H1 (cell line): Measurements from ENCODE around the gene FBN3. TPM values are rescaled to one million over a fixed set of nuclear protein-coding genes. Genes with fewer than 3 reads are reported as not detected.

Source experiments
- CTCF ChIA-PET: fragments of 300-600 bp; sonication (Branson Sonifier 250); formaldehyde crosslinking; loops from one replicate; lab custom pipeline; 2021; ENCODE audit not compliant: partially characterized antibody; lab: Charles Lee
- POLR2A ChIA-PET: fragments of 300-600 bp; sonication (Branson Sonifier 250); formaldehyde crosslinking; loops from one replicate; lab custom pipeline; 2021; ENCODE audit warnings: inconsistent platforms; ENCODE audit not compliant: partially characterized antibody; lab: Charles Lee
- DNase-seq, 2 experiments: peaks; one replicate each; pipeline versions ENCODE4 v3.0.0 to v3.0.0-alpha.2; 2010 to 2022; ENCODE audit warnings: low spot score in 2 of 2, low read depth in 1 of 2, mixed read lengths in 1 of 2
- FAIRE-seq: peaks from 2 replicates; lab custom pipeline; 2011; peaks lifted over from hg19 to GRCh38; lab: Jason Lieb, UNC
- H2AFZ ChIP-seq: 2 replicates; pipeline ENCODE4 v1.8.1; 2012; ENCODE audit warnings: low read length, inconsistent platforms
- H2AK5ac ChIP-seq: 2 replicates; pipeline ENCODE4 v1.6.1; 2013; ENCODE audit warnings: low read depth, low read length
- H2BK120ac ChIP-seq: replicated peaks from 2 replicates; pipeline ENCODE3; 2013; ENCODE audit warnings: low read depth, low read length, inconsistent platforms
- H2BK12ac ChIP-seq: 2 replicates; pipeline ENCODE4 v1.6.1; 2013; ENCODE audit warnings: low read depth, low read length
- H2BK15ac ChIP-seq: 2 replicates; pipeline ENCODE4 v1.6.1; 2013; ENCODE audit warnings: low read length
- H2BK20ac ChIP-seq: 2 replicates; pipeline ENCODE4 v1.6.1; 2013; ENCODE audit warnings: low read length
- H2BK5ac ChIP-seq: 2 replicates; pipeline ENCODE4 v1.6.1; 2013; ENCODE audit warnings: low read depth, low read length
- H3K14ac ChIP-seq: 2 replicates; pipeline ENCODE4 v1.6.1; 2013; ENCODE audit warnings: inconsistent platforms; ENCODE audit not compliant: insufficient read length
- H3K18ac ChIP-seq: 2 replicates; pipeline ENCODE4 v1.6.1; 2013; ENCODE audit warnings: low read length; ENCODE audit errors: extremely low read depth
- H3K23ac ChIP-seq: 2 replicates; pipeline ENCODE4 v1.6.1; 2013; ENCODE audit warnings: inconsistent platforms; ENCODE audit not compliant: insufficient read length
- H3K23me2 ChIP-seq: 2 replicates; pipeline ENCODE4 v1.6.1; 2013; ENCODE audit warnings: low read depth, low read length
- H3K27ac ChIP-seq: 2 replicates; pipeline ENCODE4 v1.6.1; 2011; ENCODE audit warnings: low read depth, low read length, inconsistent platforms
- H3K27me3 ChIP-seq, 4 experiments: replicated peaks in 1 of 4; 1 replicate in 1 of 4; 2 replicates in 3 of 4; pipeline versions ENCODE4 v1.6.1 to v1.8.1; 2011 to 2013; ENCODE audit warnings: low read length in 3 of 4, mild to moderate bottlenecking in 3 of 4, inconsistent platforms in 2 of 4, mixed read lengths in 2 of 4, moderate library complexity in 1 of 4; ENCODE audit not compliant: control insufficient read depth in 3 of 4, insufficient read depth in 3 of 4; ENCODE audit errors: extremely low read depth in 1 of 4
- H3K36me3 ChIP-seq, 4 experiments: 2 replicates each; pipeline versions ENCODE4 v1.6.1 to v1.8.1; 2011 to 2013; ENCODE audit warnings: mild to moderate bottlenecking in 4 of 4, low read length in 3 of 4, moderate library complexity in 2 of 4, control low read depth in 1 of 4, inconsistent platforms in 1 of 4; ENCODE audit not compliant: insufficient read depth in 4 of 4, control insufficient read depth in 2 of 4
- H3K4ac ChIP-seq: replicated peaks from 2 replicates; pipeline ENCODE3; 2013; ENCODE audit warnings: low read length, low read depth, mixed read lengths, inconsistent platforms; ENCODE audit not compliant: insufficient read length
- H3K4me1 ChIP-seq, 4 experiments: replicated peaks in 1 of 4; 1 replicate in 1 of 4; 2 replicates in 3 of 4; pipeline versions ENCODE4 v1.6.1 to v1.8.1; 2011 to 2013; ENCODE audit warnings: low read length in 3 of 4, inconsistent platforms in 2 of 4, mixed read lengths in 1 of 4; ENCODE audit not compliant: insufficient read depth in 4 of 4, control insufficient read depth in 3 of 4
- H3K4me2 ChIP-seq, 2 experiments: 2 replicates each; pipeline versions ENCODE4 v1.6.1 to v1.8.1; 2011 to 2013; ENCODE audit warnings: low read depth in 2 of 2, low read length in 2 of 2, control low read depth in 1 of 2, inconsistent platforms in 1 of 2, mild to moderate bottlenecking in 1 of 2; ENCODE audit not compliant: insufficient read depth in 1 of 2
- H3K4me3 ChIP-seq, 4 experiments: fragments of 200-600, 300-600 bp in 1 of 4; sonication (generic), shearing (Covaris generic), sonication (Bioruptor Twin) in 1 of 4; 2 replicates each; pipeline versions ENCODE4 v1.5.1 to v1.8.1; 2011 to 2016; ENCODE audit warnings: low read length in 4 of 4, low read depth in 3 of 4, control low read depth in 2 of 4, inconsistent platforms in 2 of 4, mild to moderate bottlenecking in 2 of 4, mixed read lengths in 1 of 4, moderate library complexity in 1 of 4; ENCODE audit not compliant: insufficient read depth in 2 of 4; ENCODE audit errors: extremely low read depth in 1 of 4
- H3K56ac ChIP-seq: replicated peaks from 2 replicates; pipeline ENCODE3; 2013; ENCODE audit warnings: low read depth, mild to moderate bottlenecking, mixed read lengths, low read length, inconsistent platforms; ENCODE audit not compliant: insufficient read length
- H3K79me1 ChIP-seq: 2 replicates; pipeline ENCODE4 v1.6.1; 2013; ENCODE audit warnings: low read depth, low read length, control low read depth
- H3K79me2 ChIP-seq, 2 experiments: 2 replicates each; pipeline versions ENCODE4 v1.6.1 to v1.8.1; 2012 to 2013; ENCODE audit warnings: low read length in 2 of 2, mild to moderate bottlenecking in 2 of 2, inconsistent platforms in 1 of 2; ENCODE audit not compliant: insufficient read depth in 2 of 2, control insufficient read depth in 1 of 2
- H3K9ac ChIP-seq, 4 experiments: replicated peaks in 1 of 4; 1 replicate in 1 of 4; 2 replicates in 3 of 4; pipeline versions ENCODE4 v1.6.1 to v1.8.1; 2011 to 2013; ENCODE audit warnings: low read depth in 3 of 4, low read length in 3 of 4, control low read depth in 2 of 4, mild to moderate bottlenecking in 2 of 4, moderate library complexity in 2 of 4, inconsistent platforms in 1 of 4; ENCODE audit errors: extremely low read depth in 1 of 4
- H3K9me3 ChIP-seq, 2 experiments: 2 replicates each; pipeline versions ENCODE4 v1.6.1 to v1.8.1; 2012 to 2013; ENCODE audit warnings: mild to moderate bottlenecking in 2 of 2, moderate library complexity in 2 of 2, control low read depth in 1 of 2, inconsistent platforms in 1 of 2, low read depth in 1 of 2, low read length in 1 of 2, mixed read lengths in 1 of 2; ENCODE audit not compliant: insufficient read depth in 2 of 2
- H4K20me1 ChIP-seq, 2 experiments: replicated peaks in 1 of 2; 2 replicates each; pipeline versions ENCODE3 to v1.8.1; 2011 to 2013; ENCODE audit warnings: inconsistent platforms in 2 of 2, low read length in 2 of 2, mild to moderate bottlenecking in 1 of 2; ENCODE audit not compliant: insufficient read depth in 2 of 2, control insufficient read depth in 1 of 2
- H4K5ac ChIP-seq: 2 replicates; pipeline ENCODE4 v1.6.1; 2013; ENCODE audit warnings: low read length, low read depth, mixed read lengths, inconsistent platforms; ENCODE audit not compliant: insufficient read length
- H4K8ac ChIP-seq: 2 replicates; pipeline ENCODE4 v1.8.0; 2013; ENCODE audit warnings: mild to moderate bottlenecking, moderate library complexity, low read length, inconsistent platforms; ENCODE audit not compliant: insufficient read depth; ENCODE audit errors: extremely low read depth
- H4K91ac ChIP-seq: replicated peaks from 2 replicates; pipeline ENCODE3; 2013; ENCODE audit warnings: low read length, mixed read lengths, inconsistent platforms; ENCODE audit not compliant: insufficient read length
- ASH2L ChIP-seq: fragments of 200-600, 300-600 bp; sonication (generic); IDR thresholded peaks from one replicate; pipeline ENCODE4 v1.7.1; 2017; ENCODE audit warnings: low read length
- ATF2 ChIP-seq: IDR thresholded peaks from 2 replicates; pipeline ENCODE4 v1.6.1; 2012; ENCODE audit warnings: low read length, inconsistent platforms
- CTBP2 ChIP-seq: IDR thresholded peaks from 2 replicates; pipeline ENCODE4 v1.7.0; 2011; ENCODE audit warnings: borderline replicate concordance, mild to moderate bottlenecking, moderate library complexity, mixed read lengths, low read length; ENCODE audit not compliant: insufficient read depth, insufficient read length
- JUN ChIP-seq: IDR thresholded peaks from 2 replicates; pipeline ENCODE4 v1.6.1; 2011; ENCODE audit warnings: low read depth, mild to moderate bottlenecking, improper control_type of control experiment, low read length
- NRF1 ChIP-seq: IDR thresholded peaks from 2 replicates; pipeline ENCODE4 v1.6.1; 2011; ENCODE audit warnings: mild to moderate bottlenecking, low read depth, low read length, improper control_type of control experiment
- RAD21 ChIP-seq, 2 experiments: IDR thresholded peaks in 1 of 2; conservative IDR thresholded peaks in 1 of 2; 2 replicates each; pipeline ENCODE4 v1.6.1; 2011; ENCODE audit warnings: low read depth in 2 of 2, low read length in 2 of 2, improper control_type of control experiment in 1 of 2, inconsistent platforms in 1 of 2, mild to moderate bottlenecking in 1 of 2, moderate library complexity in 1 of 2
- YY1 ChIP-seq: IDR thresholded peaks from 2 replicates; pipeline ENCODE4 v1.6.1; 2011; ENCODE audit warnings: low read depth, mild to moderate bottlenecking, low read length
- WGBS, 2 experiments: shearing (Covaris generic) in 1 of 2; methylation state at CpG; one replicate each; pipeline versions ENCODE4 v1.1.6 to v1.1.7; 2013 to 2015; ENCODE audit warnings: low lambda C conversion rate in 2 of 2, mixed read lengths in 2 of 2, inconsistent platforms in 1 of 2, low coverage in 1 of 2, missing lambda C conversion rate in 1 of 2; ENCODE audit not compliant: insufficient replicate concordance in 2 of 2, insufficient coverage in 1 of 2, insufficient read length in 1 of 2; ENCODE audit errors: extremely low coverage in 1 of 2, missing lambda C conversion rate in 1 of 2; 5-methylcytosine and 5-hydroxymethylcytosine counted together
- polyA plus RNA-seq, 7 experiments: library from polyadenylated mRNA; depleted of rRNA in 3 of 7; stranded (reverse) in 5 of 7; unstranded in 2 of 7; fragments of >200 nt in 5 of 7; fragments of 200-250 nt in 2 of 7; gene quantifications; 1 replicate in 5 of 7; 2 replicates in 1 of 7; 4 replicates in 1 of 7; pipeline versions ENCODE4 v1.2.1 to v1.2.3, GENCODE V29; 2011 to 2013; ENCODE audit warnings: missing spikeins in 2 of 7, mixed read lengths in 2 of 7
- total RNA-seq: library from RNA; stranded (reverse); fragmentation: NEBNext Ultra II Directional; extraction: Animal tissue kit (Norgen Biotek cat#: 25700); gene quantifications from 2 replicates; pipeline ENCODE4 v1.2.1, GENCODE V29; 2021
- TF ChIP-seq, protein P1 (sequence below): IDR thresholded peaks from 2 replicates; pipeline ENCODE4 v1.6.1; 2012; ENCODE audit warnings: inconsistent platforms

The FBN3 gene
- total and polyA plus RNA-seq, 2 of the 8 experiments (the other 6 are each of a cell fraction or from before 2014, with no cell fraction given) = 37.1 to 38.7 TPM

DNA sequence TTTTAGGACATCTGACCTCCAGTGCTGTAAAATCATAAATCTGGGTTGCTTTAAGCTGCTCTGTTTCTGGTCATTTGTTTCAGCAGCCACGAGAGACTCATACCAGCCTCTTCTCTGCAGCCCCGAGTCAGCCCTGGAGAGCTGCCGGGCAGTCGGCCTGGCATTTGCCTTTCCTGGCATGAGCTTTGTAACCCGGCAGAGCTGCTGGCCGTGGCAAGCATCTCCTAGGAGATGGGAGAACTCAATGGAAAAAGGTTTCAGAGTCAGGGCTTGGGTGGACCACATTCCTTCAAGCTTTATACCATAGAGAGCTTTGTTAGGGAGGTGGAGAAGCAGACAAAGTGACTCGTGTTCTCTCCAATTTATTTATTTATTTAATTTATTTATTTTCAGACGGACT is 118.4 kb downstream of the FBN3 start:
- H2BK120ac ChIP-seq = no peak overlapping the region
- H3K4me2 ChIP-seq = no peak overlapping the region
- H2BK12ac ChIP-seq = no peak overlapping the region
- no peak overlapping the region for H2BK20ac ChIP-seq
- H2BK5ac ChIP-seq = no peak overlapping the region
- CTCF ChIA-PET = interaction anchor here (0.5 to 3.9 kb wide), 9 partner anchors 13 to 398 kb away, joined by 3 to 18 read pairs (median 5); no protein-coding TSS in a partner anchor
- H3K79me2 ChIP-seq = no peaks in the 10 kb centered on the region
- H2BK15ac ChIP-seq = no peak overlapping the region
- no peak overlapping the region for H3K14ac ChIP-seq
- no peak overlapping the region for H3K9ac ChIP-seq
- no peak overlapping the region for H2AFZ ChIP-seq
- no peak for DNase-seq
- POLR2A ChIA-PET = interaction anchor here (0.7 to 1.5 kb wide), 6 partner anchors 9 to 87 kb away, joined by 3 to 4 read pairs (median 3); partner anchors contain the start of gene TIMM44
- FAIRE-seq = no peak
- 95% methylated on average over 8 of the region's 8 CpGs; no CpG with 5 or more reads in 1 of the 2 experiments for WGBS, 2 experiments
- H3K4ac ChIP-seq = no peak overlapping the region
- H2AK5ac ChIP-seq = no peak overlapping the region
- no peaks in the 10 kb centered on the region for H3K23me2 ChIP-seq
- H4K20me1 ChIP-seq = no peaks in the 10 kb centered on the region
- no peak overlapping the region for H3K27ac ChIP-seq
- no peaks in the 10 kb centered on the region for H3K36me3 ChIP-seq
- H4K91ac ChIP-seq = no peak overlapping the region
- peaks cover 4 to 19% (median 10%) of the 10 kb centered on the region in 4 experiments for H3K4me1 ChIP-seq
- no peaks in the 10 kb centered on the region for H3K27me3 ChIP-seq
- H4K5ac ChIP-seq = no peak overlapping the region
- H3K4me3 ChIP-seq = no peak overlapping the region
- no peak overlapping the region for H3K23ac ChIP-seq
- H3K9me3 ChIP-seq = no peaks in the 10 kb centered on the region
- no peak overlapping the region for H4K8ac ChIP-seq
- no peak overlapping the region for H3K18ac ChIP-seq
- no peak overlapping the region for H3K56ac ChIP-seq
- H3K79me1 ChIP-seq = no peaks in the 10 kb centered on the region
- TF ChIP-seq NRF1 (no peak), YY1 (no peak), ATF2 (no peak), ASH2L (no peak), JUN (no peak), RAD21 (IDR thresholded peaks at IDR 0.05 in 1 of 2, conservative IDR thresholded peaks at IDR 0.05 in 1 of 2; ENCODE audit: low read depth in 2 of 2, low read length in 2 of 2) (no peak), CTBP2 (no peak)
- TF ChIP-seq, protein P1, sequence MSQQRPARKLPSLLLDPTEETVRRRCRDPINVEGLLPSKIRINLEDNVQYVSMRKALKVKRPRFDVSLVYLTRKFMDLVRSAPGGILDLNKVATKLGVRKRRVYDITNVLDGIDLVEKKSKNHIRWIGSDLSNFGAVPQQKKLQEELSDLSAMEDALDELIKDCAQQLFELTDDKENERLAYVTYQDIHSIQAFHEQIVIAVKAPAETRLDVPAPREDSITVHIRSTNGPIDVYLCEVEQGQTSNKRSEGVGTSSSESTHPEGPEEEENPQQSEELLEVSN = no peak
